Testis (tissue), 3 donors: ENCODE measurements around the gene MAP2K7. TPM values are rescaled to one million over a fixed set of nuclear protein-coding genes. Genes with fewer than 3 reads are reported as not detected.

ENCODE experiments used
- DNase-seq: peaks from one replicate; pipeline ENCODE4 v3.0.0-alpha.2; 2019
- H3K27ac ChIP-seq, 2 donors: fragments of 200-600 bp; sonication (generic); one replicate each; pipeline ENCODE4 v1.5.1; 2019
- H3K27me3 ChIP-seq: fragments of 200-600 bp; sonication (generic); one replicate; pipeline ENCODE4 v1.5.1; 2019
- H3K36me3 ChIP-seq: fragments of 200-600 bp; sonication (generic); one replicate; pipeline ENCODE4 v1.5.1; 2017; ENCODE audit warnings: low read depth; ENCODE audit errors: missing control alignments
- H3K4me1 ChIP-seq: fragments of 200-600 bp; sonication (generic); one replicate; pipeline ENCODE4 v1.5.1; 2019
- H3K4me3 ChIP-seq, 2 donors: fragments of 200-600 bp; sonication (generic); one replicate each; pipeline ENCODE4 v1.5.1; 2017 to 2019
- H3K9me3 ChIP-seq: fragments of 200-600 bp; sonication (generic); one replicate; pipeline ENCODE4 v1.5.1; 2017
- POLR2A ChIP-seq: fragments of 450-650 bp; IDR thresholded peaks from one replicate; pipeline ENCODE4 v1.6.1; 2017; ENCODE audit warnings: antibody characterized with exemption, mild to moderate bottlenecking, moderate library complexity
- WGBS, 2 donors: methylation state at CpG; one replicate each; pipeline ENCODE4 v1.1.5; 2018; 5-methylcytosine and 5-hydroxymethylcytosine counted together
- intact Hi-C: fragments of 100-400 bp; cut with DNase I; formaldehyde crosslinking; loops from one replicate; pipeline ENCODE4 v1.15.1; 2023; ENCODE audit warnings: low total_unique reads
- polyA plus RNA-seq: library from polyadenylated mRNA; stranded (reverse); fragments of 350-450 nt; fragmentation: Illumina TruSeq; extraction: RNeasy Lipid Tissue Mini Kit (QIAGEN cat#74804); gene quantifications from one replicate; pipeline ENCODE4 v1.2.3, GENCODE V29; 2014; ENCODE audit warnings: low read depth, low replicate concordance; ENCODE audit not compliant: insufficient read depth
- total RNA-seq, 2 donors: library from RNA; depleted of rRNA; stranded (reverse); fragments of >200 nt; gene quantifications; one replicate each; pipeline ENCODE4 v1.2.3, GENCODE V29; 2016
- TF ChIP-seq, protein P1 (sequence below), 3 experiments: fragments of 450-650 bp in 2 of 3; fragments of 200-600 bp in 1 of 3; sonication (generic) in 1 of 3; IDR thresholded peaks; one replicate each; pipeline ENCODE4 v1.5.1; 2016 to 2019; ENCODE audit warnings: antibody characterized with exemption in 3 of 3, mild to moderate bottlenecking in 2 of 3, moderate library complexity in 1 of 3

MAP2K7 gene
- total and polyA plus RNA-seq, 3 donors from 2014 or later = 30.6 to 44.0 (median 34.8) TPM

DNA sequence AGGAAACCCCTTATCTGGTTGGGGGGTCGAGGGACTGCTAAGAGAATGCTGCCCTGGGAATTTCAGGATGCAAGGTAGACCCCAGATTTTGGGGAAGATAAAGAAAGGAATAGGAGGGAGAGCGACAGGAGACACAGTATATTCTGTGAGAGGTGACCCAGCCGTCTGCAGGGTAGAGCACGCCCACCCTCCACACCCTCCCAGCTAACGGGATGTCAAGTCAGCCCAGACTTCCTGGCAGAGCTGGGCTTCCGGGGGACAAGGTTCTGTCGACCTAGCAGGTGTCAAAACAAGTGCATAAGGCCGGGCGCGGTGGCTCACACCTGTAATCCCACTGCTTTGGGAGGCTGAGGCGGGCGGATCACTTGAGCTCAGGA, 28.8 kb upstream of the MAP2K7 start:
- WGBS, 2 donors = 33 to 43% methylated on average over 12 of the region's 12 CpGs
- no peak for TF ChIP-seq POLR2A
- TF ChIP-seq, protein P1, sequence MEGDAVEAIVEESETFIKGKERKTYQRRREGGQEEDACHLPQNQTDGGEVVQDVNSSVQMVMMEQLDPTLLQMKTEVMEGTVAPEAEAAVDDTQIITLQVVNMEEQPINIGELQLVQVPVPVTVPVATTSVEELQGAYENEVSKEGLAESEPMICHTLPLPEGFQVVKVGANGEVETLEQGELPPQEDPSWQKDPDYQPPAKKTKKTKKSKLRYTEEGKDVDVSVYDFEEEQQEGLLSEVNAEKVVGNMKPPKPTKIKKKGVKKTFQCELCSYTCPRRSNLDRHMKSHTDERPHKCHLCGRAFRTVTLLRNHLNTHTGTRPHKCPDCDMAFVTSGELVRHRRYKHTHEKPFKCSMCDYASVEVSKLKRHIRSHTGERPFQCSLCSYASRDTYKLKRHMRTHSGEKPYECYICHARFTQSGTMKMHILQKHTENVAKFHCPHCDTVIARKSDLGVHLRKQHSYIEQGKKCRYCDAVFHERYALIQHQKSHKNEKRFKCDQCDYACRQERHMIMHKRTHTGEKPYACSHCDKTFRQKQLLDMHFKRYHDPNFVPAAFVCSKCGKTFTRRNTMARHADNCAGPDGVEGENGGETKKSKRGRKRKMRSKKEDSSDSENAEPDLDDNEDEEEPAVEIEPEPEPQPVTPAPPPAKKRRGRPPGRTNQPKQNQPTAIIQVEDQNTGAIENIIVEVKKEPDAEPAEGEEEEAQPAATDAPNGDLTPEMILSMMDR (IDR thresholded peaks at IDR 0.05) = no peak
- no peak overlapping the region for H3K4me3 ChIP-seq
- no peaks in the 10 kb centered on the region for H3K36me3 ChIP-seq
- intact Hi-C loops = no loop called here
- peaks cover 7% of the 10 kb centered on the region for H3K4me1 ChIP-seq
- H3K27me3 ChIP-seq = no peaks in the 10 kb centered on the region
- no peak overlapping the region for H3K27ac ChIP-seq
- no peak for DNase-seq
- H3K9me3 ChIP-seq = no peaks in the 10 kb centered on the region

GRCh38 chr19:7877249-7877836, 26.3 kb upstream of the MAP2K7 start:
- TF ChIP-seq POLR2A = no peak
- TF ChIP-seq, protein P1 (IDR thresholded peaks at IDR 0.05) = no peak

DNA sequence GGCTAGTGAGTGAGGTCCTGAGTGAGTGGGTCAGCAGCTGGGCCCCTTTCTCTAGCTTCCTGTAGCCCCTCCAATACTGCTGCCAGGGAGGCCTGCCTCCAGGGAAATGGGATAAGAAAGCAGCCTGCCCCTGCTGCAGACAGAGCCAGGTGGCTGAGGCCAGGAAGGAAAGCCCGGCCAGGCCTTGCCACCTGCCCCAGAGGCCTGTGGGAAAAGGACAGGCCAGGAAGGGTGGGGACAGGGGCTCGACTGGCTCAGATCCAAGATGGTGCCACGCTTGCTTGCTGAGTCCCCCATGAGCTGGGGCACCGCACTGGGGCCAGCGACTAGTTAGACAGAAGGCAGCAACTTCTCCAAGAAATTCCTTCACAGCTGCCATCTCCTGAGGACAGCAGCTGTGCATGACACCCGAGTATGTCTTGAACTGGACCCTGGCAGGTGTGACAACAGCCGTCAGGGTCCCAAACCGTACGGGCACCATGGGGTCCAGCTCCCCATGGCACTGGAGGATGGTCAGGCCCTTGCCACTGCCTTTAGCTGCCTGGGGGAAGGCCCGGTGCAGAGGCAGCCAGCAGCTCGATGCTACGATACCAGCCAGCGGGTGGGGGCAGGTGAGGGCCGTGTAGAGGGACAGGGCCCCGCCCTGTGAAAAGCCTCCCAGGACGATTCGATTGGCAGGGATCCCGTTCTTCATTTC, 24.4 kb upstream of the MAP2K7 start:
- Histone ChIP-seq H3K36me3 (no peaks in the 10 kb centered on the region), H3K27me3 (no peaks in the 10 kb centered on the region), H3K9me3 (no peaks in the 10 kb centered on the region), H3K27ac (no peak overlapping the region), H3K4me3 (no peak overlapping the region), H3K4me1 (no peaks in the 10 kb centered on the region)
- no peak for DNase-seq
- 78 to 83% methylated on average over 6 to 18 of the region's 18 CpGs for WGBS, 2 donors
- intact Hi-C loops = no loop called here
- TF ChIP-seq, protein P1 (IDR thresholded peaks at IDR 0.05) = no peak
- no peak for TF ChIP-seq POLR2A

More at GRCh38 chr19:7877249-7877836, 26.3 kb upstream of the MAP2K7 start:
- Histone ChIP-seq H3K9me3 (no peaks in the 10 kb centered on the region), H3K36me3 (no peaks in the 10 kb centered on the region), H3K4me1 (peaks cover 7% of the 10 kb centered on the region), H3K27me3 (no peaks in the 10 kb centered on the region), H3K27ac (no peak overlapping the region), H3K4me3 (no peak overlapping the region)
- whole genome bisulfite sequencing, 2 donors = 57 to 63% methylated on average over 6 of the region's 6 CpGs
- intact Hi-C loops = no loop called here
- no peak for DNase-seq

GRCh38 chr19:7879836-7880235, 23.8 kb upstream of the MAP2K7 start:
- Histone ChIP-seq H3K27ac (no peak overlapping the region), H3K4me3 (no peak overlapping the region), H3K27me3 (no peaks in the 10 kb centered on the region), H3K9me3 (no peaks in the 10 kb centered on the region), H3K4me1 (no peaks in the 10 kb centered on the region), H3K36me3 (no peaks in the 10 kb centered on the region)
- no peak for DNase-seq
- TF ChIP-seq, protein P1 (IDR thresholded peaks at IDR 0.05) = no peak
- no peak for TF ChIP-seq POLR2A
- WGBS, 2 donors = 83 to 92% methylated on average over 19 of the region's 19 CpGs
- intact Hi-C loops = no loop called here

GRCh38 chr19:7881910-7882309, 21.8 kb upstream of the MAP2K7 start:
- no peak for TF ChIP-seq POLR2A
- TF ChIP-seq, protein P1 (IDR thresholded peaks at IDR 0.05) = no peak
- H3K27me3 ChIP-seq = no peaks in the 10 kb centered on the region
- H3K36me3 ChIP-seq = no peaks in the 10 kb centered on the region
- H3K27ac ChIP-seq = no peak overlapping the region
- no peak for DNase-seq
- no peak overlapping the region for H3K4me3 ChIP-seq
- WGBS, 2 donors = 86 to 96% methylated on average over 3 of the region's 3 CpGs
- intact Hi-C loops = no loop called here
- no peaks in the 10 kb centered on the region for H3K9me3 ChIP-seq
- no peaks in the 10 kb centered on the region for H3K4me1 ChIP-seq
